ENCODE data around the gene UFM1.

Gene UFM1

GRCh38 chr13:38381890-38382289 lies 32.2 kb downstream of the UFM1 start:
- H3K4me3 ChIP-seq (ENCODE audit: low read depth, low read length) = no peak overlapping the region
- no peak for TF ChIP-seq CTCF (IDR thresholded peaks at IDR 0.05; ENCODE audit: low read depth, low read length, missing control alignments)
- no peak for DNase-seq (ENCODE audit: low read depth)

- H3K4me3 ChIP-seq (ENCODE audit: low read depth, low read length) = no peak overlapping the region
- no peak for DNase-seq (ENCODE audit: low read depth)
- no peak for TF ChIP-seq CTCF (IDR thresholded peaks at IDR 0.05; ENCODE audit: low read depth, low read length, missing control alignments)
Observed at GRCh38 chr13:38382946-38383345, 33.3 kb downstream of the UFM1 start.

- TF ChIP-seq CTCF (IDR thresholded peaks at IDR 0.05; ENCODE audit: low read depth, low read length, missing control alignments) = no peak
- H3K4me3 ChIP-seq (ENCODE audit: low read depth, low read length) = no peak overlapping the region
- DNase-seq (ENCODE audit: low read depth) = no peak
Observed at GRCh38 chr13:38384171-38384570, 34.5 kb downstream of the UFM1 start.

GRCh38 chr13:38385153-38385891 lies 35.7 kb downstream of the UFM1 start:
- no peak for TF ChIP-seq CTCF (IDR thresholded peaks at IDR 0.05; ENCODE audit: low read depth, low read length, missing control alignments)

GRCh38 chr13:38386421-38386820 lies 36.8 kb downstream of the UFM1 start:
- no peak for DNase-seq (ENCODE audit: low read depth)
- no peak for TF ChIP-seq CTCF (IDR thresholded peaks at IDR 0.05; ENCODE audit: low read depth, low read length, missing control alignments)
- no peak overlapping the region for H3K4me3 ChIP-seq (ENCODE audit: low read depth, low read length)

More at GRCh38 chr13:38385153-38385891, 35.7 kb downstream of the UFM1 start:
- no peak for DNase-seq (ENCODE audit: low read depth)
- H3K4me3 ChIP-seq (ENCODE audit: low read depth, low read length) = no peak overlapping the region

- no peak overlapping the region for H3K4me3 ChIP-seq (ENCODE audit: low read depth, low read length)
- no peak for TF ChIP-seq CTCF (IDR thresholded peaks at IDR 0.05; ENCODE audit: low read depth, low read length, missing control alignments)
- DNase-seq (ENCODE audit: low read depth) = no peak
Observed at GRCh38 chr13:38391341-38391740, 41.7 kb downstream of the UFM1 start.
